ENCODE data around the gene AHSG.
"Not testable (repeated sequence)": the region's sequence is repeated elsewhere in the genome, so short reads cannot be mapped to it uniquely, and the experiment has no call there.

The AHSG gene

DNA sequence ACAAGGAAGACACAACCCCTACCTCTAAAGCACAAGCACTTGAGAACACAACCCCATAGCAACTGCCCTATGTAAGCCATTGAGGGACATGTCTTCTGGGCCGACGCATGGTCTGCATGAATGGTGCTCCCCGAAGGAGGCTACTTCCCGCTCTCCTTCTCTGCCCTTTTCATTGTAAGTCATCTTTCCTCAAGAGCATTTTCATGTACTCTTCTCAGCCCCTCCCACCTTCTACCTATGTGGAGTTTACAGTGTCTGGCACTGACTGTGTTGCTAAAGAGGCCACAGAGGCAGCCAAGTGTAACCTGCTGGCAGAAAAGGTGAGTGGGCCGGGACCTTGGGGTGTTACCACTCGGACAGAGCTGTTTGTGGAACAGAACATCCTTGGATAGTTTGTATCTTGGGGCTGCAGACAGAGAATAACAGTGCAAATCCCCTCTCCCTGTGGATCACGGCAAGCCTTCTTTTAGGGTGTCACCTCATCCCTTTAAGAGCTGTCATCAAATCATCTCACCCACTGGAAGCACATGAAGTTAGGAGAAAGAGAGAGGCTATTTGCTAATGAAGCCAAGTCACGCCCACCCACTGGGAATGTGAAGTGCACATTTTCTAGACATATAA, 5.6 kb downstream of the AHSG start:
- no peak for DNase-seq

DNA sequence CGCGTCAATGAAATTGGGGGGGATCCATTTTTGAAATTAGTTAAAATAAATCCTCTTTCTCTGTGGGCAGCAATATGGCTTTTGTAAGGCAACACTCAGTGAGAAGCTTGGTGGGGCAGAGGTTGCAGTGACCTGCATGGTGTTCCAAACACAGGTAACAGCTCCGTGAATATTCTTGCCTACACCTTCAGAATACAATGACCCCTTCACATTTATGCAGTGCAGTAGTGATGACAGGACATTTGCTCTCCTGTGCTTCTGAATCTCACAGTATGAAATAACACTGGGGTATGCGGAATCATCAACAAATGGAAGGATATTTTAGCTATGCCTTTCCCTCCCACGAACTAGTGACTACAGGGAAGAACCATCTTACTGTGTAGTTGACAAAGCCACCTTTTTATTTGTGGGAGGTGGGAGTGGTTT, 6.9 kb downstream of the AHSG start:
- no peak for DNase-seq

DNA sequence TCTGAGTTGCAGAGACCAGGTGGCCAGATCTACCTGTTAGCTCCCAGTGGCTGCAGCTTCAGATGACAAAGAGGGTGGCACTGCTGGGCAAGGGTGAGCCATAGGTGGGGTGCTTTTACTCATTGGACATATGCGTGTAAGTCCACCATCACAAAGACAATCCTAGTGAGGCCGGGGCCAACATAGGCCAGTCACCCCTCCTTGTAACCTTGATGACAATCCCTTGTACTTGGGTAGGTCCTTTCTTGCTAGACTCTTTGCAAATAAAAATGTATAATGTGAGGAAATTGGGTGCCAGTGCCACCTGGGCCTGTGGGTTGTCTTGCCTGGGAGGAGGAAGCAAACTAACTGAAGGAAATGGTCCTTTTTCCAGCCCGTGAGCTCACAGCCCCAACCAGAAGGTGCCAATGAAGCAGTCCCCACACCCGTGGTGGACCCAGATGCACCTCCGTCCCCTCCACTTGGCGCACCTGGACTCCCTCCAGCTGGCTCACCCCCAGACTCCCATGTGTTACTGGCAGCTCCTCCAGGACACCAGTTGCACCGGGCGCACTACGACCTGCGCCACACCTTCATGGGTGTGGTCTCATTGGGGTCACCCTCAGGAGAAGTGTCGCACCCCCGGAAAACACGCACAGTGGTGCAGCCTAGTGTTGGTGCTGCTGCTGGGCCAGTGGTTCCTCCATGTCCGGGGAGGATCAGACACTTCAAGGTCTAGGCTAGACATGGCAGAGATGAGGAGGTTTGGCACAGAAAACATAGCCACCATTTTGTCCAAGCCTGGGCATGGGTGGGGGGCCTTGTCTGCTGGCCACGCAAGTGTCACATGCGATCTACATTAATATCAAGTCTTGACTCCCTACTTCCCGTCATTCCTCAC, 7.6 kb downstream of the AHSG start:
- DNase-seq = no peak

DNA sequence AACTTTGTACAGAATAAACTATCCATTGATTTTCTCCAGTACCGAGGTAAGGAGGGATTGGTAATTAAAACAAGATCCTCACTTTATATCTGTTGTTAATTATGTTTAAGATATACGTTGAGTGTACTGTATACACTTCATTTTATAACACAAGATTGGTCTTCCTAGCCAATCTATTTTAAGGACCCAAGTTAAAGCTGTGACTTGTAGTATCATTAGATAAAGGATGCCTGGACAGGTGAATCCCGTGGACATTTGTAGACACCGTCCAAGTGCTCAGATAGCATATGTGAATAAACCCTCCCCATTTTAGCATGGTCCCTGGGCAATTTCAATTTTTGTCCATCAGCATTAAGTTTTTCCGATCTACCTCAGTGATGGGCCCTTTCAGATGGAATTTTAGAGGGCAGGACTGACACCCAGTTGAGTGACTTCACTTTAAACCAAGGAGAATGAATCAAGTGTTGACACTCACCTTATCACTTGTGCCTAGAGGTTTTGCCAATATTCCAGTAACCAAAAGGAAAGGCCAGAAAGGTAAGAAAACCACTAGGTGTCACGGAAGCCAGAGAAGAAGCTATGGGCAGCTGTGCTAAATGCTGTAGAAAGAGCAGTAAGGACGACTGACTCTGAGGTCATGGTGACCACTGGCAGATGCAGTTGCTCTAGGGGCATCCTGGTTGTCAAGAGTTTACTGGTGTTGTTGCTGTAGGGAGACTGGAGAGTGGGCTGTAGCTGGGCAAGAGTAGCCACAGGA, 9.2 kb downstream of the AHSG start:
- DNase-seq = no peak

DNA sequence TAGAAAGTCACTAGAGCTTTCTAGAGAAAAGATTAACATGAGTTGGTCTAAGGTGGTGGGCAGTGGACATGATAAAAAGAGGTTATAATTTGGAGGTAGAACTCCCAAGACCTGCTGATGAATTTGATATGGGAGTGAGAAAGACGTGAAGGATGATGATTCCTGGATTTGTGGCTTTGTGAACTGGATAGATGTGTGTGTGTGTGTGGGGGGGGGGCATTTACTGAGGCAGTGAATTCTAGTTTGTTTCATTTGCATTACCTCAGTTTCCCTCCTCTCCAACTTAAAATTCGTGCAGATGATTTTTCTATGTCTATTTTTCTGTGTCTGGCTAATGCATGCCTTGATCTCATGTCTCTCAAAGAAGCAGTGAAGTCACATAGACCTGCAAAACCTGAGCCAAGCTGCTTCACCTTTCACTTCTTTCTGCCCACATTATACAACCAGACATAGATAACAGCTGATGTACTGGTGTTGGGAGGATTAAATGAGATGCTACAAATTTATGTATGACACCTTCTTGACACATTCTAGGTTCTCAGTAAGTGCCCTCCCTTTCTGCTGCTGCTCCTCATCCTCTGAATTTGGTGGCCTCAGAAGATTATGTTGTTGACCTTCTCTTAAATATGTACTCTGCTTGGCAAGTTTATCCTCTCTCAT, 9.9 kb downstream of the AHSG start:
- no peak for DNase-seq

DNA sequence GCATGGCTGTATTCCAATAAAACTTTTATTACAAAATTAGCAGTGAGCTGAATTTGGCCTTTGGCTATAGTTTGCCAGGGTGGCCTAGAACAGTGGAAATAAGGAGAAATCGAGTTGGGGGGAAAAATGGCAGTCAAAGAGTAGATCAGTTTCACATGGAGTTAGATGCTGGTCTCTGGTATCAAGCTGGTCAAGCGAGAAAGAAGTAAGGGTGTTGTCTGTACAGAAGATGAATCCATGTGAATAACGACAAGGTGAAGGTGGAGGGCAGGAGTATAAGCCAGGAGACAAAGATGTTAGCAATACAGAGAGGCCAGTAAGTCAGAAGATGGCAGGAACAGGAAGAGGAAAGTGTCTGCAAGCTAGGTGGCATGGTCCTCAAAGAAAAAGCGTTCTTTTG, 11.7 kb downstream of the AHSG start:
- no peak for DNase-seq

DNA sequence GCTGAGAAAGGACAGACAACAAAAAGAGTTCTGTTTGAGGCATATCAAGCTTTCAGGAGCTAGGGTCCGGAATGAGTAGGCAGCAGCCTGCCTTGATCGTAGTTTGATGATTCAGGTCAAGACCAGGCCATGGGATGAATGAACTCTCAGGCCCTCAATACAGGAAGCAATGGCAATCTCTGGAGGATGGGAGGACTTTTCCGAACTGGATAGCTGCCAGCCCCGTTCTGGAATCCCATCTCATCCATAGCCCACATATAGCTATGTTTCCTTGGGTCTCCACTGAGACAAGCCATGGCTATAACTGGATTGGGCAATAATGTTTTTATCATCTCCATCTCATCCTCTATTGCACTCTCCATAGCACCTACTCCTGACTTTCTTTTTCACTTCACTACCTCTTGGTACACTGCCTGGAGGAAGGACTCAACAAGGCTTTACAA, 12.8 kb downstream of the AHSG start:
- no peak for DNase-seq

DNA sequence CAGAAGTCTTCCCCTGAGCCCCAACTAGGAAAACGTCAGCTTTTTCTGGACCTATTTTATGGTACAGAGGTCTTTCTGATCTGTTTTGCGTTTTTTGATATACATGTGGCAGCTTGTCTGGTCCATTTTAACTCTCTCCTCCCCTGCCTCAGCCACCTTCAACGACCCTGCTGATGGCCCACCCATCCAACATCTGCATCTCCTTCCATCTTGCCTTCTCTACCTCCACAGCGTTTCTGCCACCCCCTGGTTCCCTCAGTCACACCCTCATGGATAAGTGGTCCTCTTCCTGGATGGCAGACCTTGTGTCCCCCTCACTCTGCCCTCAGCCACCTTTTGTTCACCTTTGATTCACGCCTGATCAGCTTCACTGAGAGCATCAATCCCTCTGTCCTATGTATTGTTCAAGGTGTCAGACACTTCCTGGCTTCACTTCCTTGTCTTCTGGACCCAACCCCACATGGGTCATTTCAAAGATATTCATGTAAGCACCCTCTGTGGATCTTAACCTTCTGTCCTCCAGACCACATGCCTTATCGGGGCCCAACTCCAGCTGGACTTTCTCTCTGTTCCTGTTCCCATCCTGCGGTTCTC, 13.5 kb downstream of the AHSG start:
- DNase-seq = no peak

DNA sequence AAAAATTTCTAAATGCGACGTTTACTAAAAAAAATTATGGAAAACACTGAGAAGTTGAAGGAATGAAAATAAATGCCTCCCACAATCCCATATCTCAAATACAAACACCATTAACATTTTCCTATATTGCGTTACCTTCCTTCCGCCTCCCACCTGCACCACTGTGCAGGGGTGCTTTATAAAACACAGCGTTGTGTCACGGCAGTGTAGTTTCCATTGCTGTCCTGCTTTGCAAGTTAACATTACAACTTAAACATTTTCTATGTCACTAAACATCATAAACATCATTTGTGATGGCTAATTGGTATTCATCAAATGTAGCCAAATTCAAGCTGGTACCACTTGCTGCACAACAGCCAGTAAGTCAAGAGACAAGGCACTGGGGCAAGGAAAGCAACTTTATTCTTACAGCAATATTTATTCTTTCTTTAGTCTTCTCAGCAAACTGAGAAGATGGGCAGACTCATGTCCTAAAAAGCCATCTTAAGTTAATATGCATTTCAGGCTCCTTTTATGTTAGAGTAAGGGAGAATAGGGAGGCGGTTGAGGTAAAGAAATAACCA, 15.1 kb downstream of the AHSG start:
- no peak for DNase-seq

DNA sequence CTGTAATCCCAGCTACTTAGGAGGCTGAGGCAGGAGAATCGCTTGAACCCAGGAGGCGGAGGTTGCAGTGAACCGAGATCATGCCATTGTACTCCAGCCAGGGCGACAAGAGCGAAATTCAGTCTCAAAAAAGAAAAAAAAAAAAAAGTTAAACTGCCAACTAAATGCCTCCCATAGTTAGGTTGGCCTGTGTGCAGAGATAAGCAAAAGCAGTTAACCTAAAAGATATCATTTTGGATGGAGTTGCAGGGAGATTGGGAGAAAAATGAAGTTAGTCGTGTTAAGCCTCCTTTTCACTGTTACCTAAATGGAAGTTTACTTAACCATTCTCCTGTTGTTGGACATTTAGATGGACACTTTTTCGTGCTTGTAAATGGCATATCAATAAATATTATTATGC, 15.9 kb downstream of the AHSG start:
- DNase-seq = no peak

DNA sequence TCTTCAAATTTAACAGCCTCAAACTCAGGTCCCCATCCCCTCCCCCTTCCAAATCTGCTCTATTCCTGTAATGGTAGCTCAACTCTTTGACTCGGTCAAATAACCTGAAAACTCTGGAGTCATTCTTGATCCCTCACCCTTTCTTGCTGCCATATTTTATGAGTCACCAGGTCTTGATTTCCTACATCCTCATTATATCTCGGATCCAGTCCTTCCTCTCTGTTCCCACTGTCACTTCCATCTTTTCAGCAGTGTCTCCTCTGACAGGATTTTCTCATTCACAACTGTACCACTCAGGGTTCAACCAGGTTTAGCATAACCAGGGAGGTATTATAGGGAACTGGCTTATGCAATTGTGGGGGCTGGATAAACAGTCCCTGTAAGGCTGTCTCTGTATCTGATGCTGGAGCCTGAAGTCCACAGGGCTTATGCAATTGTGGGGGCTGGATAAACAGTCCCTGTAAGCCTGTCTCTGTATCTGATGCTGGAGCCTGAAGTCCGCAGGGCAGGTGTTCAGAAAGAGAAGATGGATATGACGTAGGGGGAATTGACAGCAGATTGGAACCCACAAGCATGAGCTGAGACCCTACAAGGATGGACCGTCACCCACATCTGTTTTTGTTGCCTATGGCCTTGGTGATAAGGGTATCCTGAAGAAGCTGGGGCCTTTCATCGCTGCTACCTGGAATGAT, 18.2 kb downstream of the AHSG start:
- no peak for DNase-seq

DNA sequence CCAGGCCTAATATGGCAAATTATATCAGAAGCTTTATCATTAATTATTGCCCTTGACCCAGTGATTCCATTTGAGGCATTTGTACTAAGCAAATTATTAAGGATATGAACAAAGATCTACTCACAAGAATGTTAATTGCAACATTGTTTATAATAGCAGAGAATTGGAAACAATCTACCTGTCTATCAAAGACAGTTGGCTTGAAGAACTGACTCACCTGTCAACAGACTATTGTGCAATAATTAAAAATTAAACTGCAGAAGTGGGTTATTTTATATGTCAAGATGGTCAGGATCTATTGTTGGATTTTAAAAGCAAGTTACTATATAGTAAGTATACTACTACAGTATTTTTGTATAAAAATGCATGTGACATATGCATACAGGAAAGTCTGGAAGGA, 20.6 kb downstream of the AHSG start:
- DNase-seq = no peak

DNA sequence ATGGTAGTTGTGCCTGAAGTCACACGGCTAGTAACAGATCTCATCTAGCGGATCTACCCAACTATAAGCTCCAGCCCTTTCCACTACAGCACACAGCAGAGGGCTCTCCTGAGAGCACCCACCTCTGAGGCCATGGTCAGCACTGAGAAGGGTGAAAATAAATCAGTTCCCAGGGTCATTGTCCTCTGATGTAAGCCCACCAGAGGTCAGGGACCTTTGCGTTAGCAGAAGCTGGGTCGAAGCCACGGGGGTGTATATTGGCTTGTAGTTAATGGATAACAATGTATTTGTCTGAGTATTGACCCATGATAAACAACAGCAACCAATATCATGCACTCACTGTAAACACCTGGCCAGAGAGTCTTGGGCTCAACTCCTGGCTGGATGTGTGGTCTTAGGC, 21.3 kb downstream of the AHSG start:
- not testable (repeated sequence) for DNase-seq

DNA sequence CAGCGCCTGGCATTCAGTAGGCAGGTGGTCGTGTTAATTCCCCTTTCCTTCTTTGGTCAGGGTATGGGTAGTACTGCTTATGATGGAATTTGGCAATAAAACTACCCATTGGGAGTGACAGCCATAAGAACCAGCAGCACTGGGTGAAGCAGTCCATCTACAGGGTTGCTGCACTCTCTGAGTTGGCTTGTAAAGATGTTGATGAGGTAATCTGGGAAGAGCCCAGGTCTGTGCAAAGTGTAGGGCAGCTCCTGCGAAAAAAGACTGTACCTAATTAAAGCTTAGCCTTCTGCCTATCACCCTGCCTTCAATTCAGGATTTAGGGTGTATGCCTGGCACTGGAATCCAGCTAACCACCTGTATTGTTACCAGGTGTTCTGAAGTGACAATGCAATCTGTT, 22.7 kb downstream of the AHSG start:
- no peak for DNase-seq

DNA sequence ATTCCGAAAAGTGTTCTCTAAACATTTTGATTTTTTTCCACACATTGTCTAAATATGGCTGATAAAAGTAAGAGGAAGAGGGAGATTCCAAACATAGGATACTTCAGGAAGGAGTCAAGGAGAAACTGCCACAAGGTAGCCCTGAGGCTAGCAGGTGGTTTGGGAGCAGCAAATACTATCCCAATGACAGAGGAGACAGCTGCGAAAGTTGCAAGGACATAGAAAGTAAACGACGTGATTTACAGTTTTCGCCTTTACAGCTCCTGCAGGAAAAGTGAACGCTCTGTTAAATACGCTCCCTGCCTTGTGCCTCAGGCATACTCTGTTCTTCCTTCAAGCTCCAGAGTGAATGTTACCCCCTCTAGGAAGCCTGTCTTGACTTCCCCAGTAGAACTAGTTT, 23.7 kb downstream of the AHSG start:
- DNase-seq = no peak

DNA sequence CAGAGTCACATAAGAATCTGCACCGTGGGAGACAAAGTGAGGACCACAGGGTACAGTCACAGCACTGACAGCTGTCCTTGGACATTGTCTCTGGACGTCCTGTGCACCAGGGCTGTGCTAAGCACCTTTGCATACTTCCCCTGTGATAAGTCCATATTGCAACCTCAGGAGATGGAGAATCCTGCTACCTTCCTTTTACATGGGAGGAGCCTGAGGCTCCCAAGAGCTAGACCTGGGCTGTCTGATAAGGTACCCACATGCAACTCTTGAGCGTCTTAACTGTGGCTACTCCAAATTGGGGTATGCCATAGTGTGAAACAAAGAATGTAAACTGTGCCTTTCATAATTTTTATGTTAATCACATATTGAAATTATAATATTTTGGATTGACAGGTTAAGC, 24.8 kb downstream of the AHSG start:
- DNase-seq = no peak

DNA sequence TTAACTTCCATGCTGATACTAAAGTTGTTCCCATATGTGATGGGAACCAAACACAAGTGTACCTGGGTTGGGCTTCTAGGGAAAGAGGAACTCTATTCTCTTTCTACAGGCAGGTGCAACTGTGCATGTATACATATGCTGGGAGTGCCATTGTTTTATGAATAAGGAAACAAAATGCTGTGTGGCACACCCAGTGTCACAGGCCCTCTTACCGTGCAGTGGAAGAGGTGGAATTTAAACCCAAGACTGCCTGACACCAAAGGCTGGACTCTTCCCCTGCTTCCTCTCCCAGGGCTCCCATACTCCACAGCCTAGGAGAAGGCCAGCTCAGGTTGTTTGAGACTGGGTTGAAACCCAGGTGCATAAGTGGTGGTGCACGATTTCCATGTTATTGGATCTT, 25.4 kb downstream of the AHSG start:
- no peak for DNase-seq

DNA sequence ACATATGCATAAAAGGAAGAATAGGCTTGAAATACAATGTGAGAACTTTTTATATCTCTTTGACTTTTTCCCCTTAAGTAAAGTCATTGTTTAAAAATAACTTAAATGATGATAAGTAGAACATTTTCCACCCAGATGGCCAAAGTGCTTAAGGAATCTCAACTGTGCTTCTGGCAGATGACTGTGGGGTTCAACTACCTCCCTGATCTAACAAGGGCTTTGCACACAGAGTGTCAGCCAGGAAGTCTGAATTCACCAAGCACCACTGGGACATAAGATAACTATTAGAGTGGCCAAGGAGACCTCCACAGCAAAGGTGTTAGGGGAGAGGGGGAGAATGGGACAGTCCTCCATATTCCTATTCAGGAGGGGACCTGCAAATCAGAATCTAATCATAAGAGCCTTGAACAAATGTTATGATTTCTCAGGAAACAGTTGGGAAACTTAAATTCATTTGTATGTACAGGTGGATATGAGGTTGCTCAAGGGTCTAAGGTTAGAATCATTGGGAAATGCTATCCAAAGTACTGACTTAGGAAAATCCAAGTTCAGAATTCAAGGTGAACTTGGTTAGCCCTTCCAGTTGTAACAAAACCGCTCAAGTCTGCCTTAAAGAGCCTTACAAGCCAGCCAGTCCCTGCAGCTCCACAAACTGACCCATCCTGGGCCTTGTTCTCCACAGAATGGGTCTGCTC, 27.1 kb downstream of the AHSG start, which contains the start of gene FETUB:
FETUB (plus strand) TSS at position 622 of the 695 bp plus-strand sequence; CDS start at position 684, 62 bp downstream.
- DNase-seq = no peak

DNA sequence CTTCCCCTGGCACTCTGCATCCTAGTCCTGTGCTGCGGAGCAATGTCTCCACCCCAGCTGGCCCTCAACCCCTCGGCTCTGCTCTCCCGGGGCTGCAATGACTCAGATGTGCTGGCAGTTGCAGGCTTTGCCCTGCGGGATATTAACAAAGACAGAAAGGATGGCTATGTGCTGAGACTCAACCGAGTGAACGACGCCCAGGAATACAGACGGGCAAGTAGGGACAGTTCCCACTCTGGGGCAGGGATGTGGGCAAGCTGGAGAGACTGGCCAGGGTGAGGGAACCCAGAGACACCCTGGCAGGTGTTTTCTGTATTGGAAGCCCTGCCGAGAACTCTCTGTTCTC, 27.6 kb downstream of the AHSG start:
- no peak for DNase-seq

DNA sequence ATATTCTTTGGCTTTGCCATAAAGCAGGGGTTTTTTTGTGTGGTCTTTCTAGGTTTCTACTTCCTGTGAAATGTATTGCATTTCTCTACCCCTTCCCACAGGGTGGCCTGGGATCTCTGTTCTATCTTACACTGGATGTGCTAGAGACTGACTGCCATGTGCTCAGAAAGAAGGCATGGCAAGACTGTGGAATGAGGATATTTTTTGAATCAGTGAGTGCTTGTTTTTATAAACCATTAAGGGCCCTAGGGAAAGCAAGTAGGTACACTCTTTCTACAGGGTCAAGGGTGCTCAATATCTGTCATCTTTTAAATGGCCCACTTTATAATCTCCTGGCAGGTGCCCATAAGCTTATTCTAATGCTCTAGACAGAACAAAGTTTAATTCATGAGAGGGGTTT, 28.1 kb downstream of the AHSG start:
- no peak for DNase-seq

DNA sequence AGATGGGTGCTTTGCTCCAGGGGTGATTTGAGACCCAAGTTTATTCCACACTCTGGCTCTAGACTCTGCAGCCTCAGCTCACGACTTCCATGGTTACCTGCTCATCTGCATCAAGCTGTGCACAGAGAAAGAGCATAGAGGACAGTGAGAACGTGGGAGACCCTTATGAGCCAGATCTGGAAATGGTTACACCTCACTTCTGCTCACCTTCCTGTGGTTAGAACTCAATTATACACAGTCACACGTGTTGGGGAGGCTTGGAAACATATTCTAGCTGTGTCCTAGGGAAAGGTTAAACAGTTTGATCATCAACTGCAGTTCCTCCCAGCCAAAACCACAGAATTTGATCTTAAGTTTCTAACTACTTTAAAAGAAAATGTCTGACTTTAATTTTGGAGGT, 29.2 kb downstream of the AHSG start:
- DNase-seq = no peak
